NCI-H146 treated with DMSO at 0.1 percent for 48 hours (cell line): ENCODE measurements around the gene CSRP3.
"Not testable (repeated sequence)": the region's sequence is repeated elsewhere in the genome, so short reads cannot be mapped to it uniquely, and the experiment has no call there.

Experiments used
- DNase-seq: peaks from one replicate; lab custom pipeline; 2025; ENCODE audit not compliant: unreplicated experiment; lab: John Stamatoyannopoulos, UW

Gene CSRP3

GRCh38 chr11:19187114-19187832, 14.5 kb downstream of the CSRP3 start:
- no peak for DNase-seq

- no peak for DNase-seq
Observed at GRCh38 chr11:19185516-19186052, 16.2 kb downstream of the CSRP3 start.

- no peak for DNase-seq
Observed at GRCh38 chr11:19185036-19185435, 16.7 kb downstream of the CSRP3 start.

GRCh38 chr11:19183646-19184045, 18.1 kb downstream of the CSRP3 start:
- DNase-seq, result no peak

GRCh38 chr11:19181531-19182261, 20.1 kb downstream of the CSRP3 start:
- DNase-seq, result no peak

- no peak for DNase-seq
Observed at GRCh38 chr11:19176629-19177186, 25.1 kb downstream of the CSRP3 start.

- DNase-seq, result no peak
Observed at GRCh38 chr11:19173964-19174638, 27.7 kb downstream of the CSRP3 start.

- DNase-seq, result no peak
Observed at GRCh38 chr11:19173004-19173689, 28.6 kb downstream of the CSRP3 start.

GRCh38 chr11:19168090-19168489, 33.7 kb downstream of the CSRP3 start:
- DNase-seq, result no peak

GRCh38 chr11:19164881-19165280, 36.9 kb downstream of the CSRP3 start:
- no peak for DNase-seq

- DNase-seq, result peak; percentile 60
Observed at GRCh38 chr11:19164230-19164855, 37.4 kb downstream of the CSRP3 start.

- no peak for DNase-seq
Observed at GRCh38 chr11:19163617-19164016, 38.2 kb downstream of the CSRP3 start.

- no peak for DNase-seq
Observed at GRCh38 chr11:19162951-19163505, 38.8 kb downstream of the CSRP3 start.

- DNase-seq, result no peak
Observed at GRCh38 chr11:19161651-19162050, 40.1 kb downstream of the CSRP3 start.

GRCh38 chr11:19160847-19161246, 40.9 kb downstream of the CSRP3 start:
- no peak for DNase-seq

GRCh38 chr11:19156892-19157291, 44.9 kb downstream of the CSRP3 start:
- DNase-seq, result no peak

GRCh38 chr11:19145319-19145718, 56.5 kb downstream of the CSRP3 start:
- no peak for DNase-seq

- not testable (repeated sequence) for DNase-seq
Observed at GRCh38 chr11:19136884-19137283, 64.9 kb downstream of the CSRP3 start.

- DNase-seq, result no peak
Observed at GRCh38 chr11:19134004-19134403, 67.8 kb downstream of the CSRP3 start.
